Adrenal gland (tissue), 12 donors: ENCODE measurements around the gene TMEM140. TPM values are rescaled to one million over a fixed set of nuclear protein-coding genes. Genes with fewer than 3 reads are reported as not detected.
"Not testable (repeated sequence)": the region's sequence is repeated elsewhere in the genome, so short reads cannot be mapped to it uniquely, and the experiment has no call there.

Source experiments
- DNase-seq, 7 donors: peaks; one replicate each; pipeline ENCODE4 v3.0.0-alpha.2; 2019 to 2020
- H3K27ac ChIP-seq, 5 donors: fragments of 200-600 bp; sonication (generic) in 4 of 5; 1 replicate in 3 of 5; 2 replicates in 2 of 5; pipeline versions ENCODE4 v1.5.1 to v1.8.0; 2016 to 2020; ENCODE audit warnings: mild to moderate bottlenecking in 1 of 5
- H3K27me3 ChIP-seq: fragments of 200-600 bp; 2 replicates; pipeline ENCODE4 v1.8.0; 2021
- H3K36me3 ChIP-seq, 2 donors: fragments of 200-600 bp; replicated peaks in 1 of 2; 1 replicate in 1 of 2; 2 replicates in 1 of 2; pipeline versions ENCODE4 v1.5.1 to v1.8.0; 2018 to 2022
- H3K4me1 ChIP-seq, 2 donors: fragments of 200-600 bp; replicated peaks in 1 of 2; 1 replicate in 1 of 2; 2 replicates in 1 of 2; pipeline versions ENCODE4 v1.5.1 to v1.8.0; 2018 to 2021
- H3K4me3 ChIP-seq, 4 donors: fragments of 200-600 bp; sonication (generic) in 3 of 4; one replicate each; pipeline ENCODE4 v1.5.1; 2016 to 2018
- H3K9me3 ChIP-seq, 3 donors: fragments of 200-600 bp; sonication (generic) in 1 of 3; replicated peaks in 1 of 3; 1 replicate in 2 of 3; 2 replicates in 1 of 3; pipeline versions ENCODE4 v1.5.1 to v1.8.0; 2016 to 2021
- POLR2A ChIP-seq, 2 donors: fragments of 450-650 bp; IDR thresholded peaks; one replicate each; pipeline ENCODE4 v1.6.1; 2017; ENCODE audit warnings: antibody characterized with exemption in 2 of 2, mild to moderate bottlenecking in 2 of 2, moderate library complexity in 1 of 2
- WGBS, 4 donors: extraction: QIAGEN DNeasy Blood & Tissue Kit in 2 of 4; methylation state at CpG; one replicate each; pipeline versions ENCODE4 v1.1.5 to v1.1.7; 2013 to 2017; 5-methylcytosine and 5-hydroxymethylcytosine counted together
- intact Hi-C, 2 donors: fragments of 100-400 bp; cut with DNase I; formaldehyde crosslinking; loops; one replicate each; pipeline versions ENCODE4 v1.14.1 to v1.15.0; 2022 to 2023
- polyA plus RNA-seq, 3 donors: library from polyadenylated mRNA; stranded (reverse); fragments of 200-250 nt in 2 of 3; fragments of 350-450 nt in 1 of 3; fragmentation: Illumina TruSeq in 1 of 3; extraction: RNeasy Lipid Tissue Mini Kit (QIAGEN cat#74804) in 1 of 3; gene quantifications; one replicate each; pipeline ENCODE4 v1.2.3, GENCODE V29; 2013 to 2014
- total RNA-seq, 9 donors: library from RNA; depleted of rRNA in 4 of 9; stranded (reverse); fragments of >200 nt in 4 of 9; fragments of 120-200 nt in 1 of 9; fragmentation: NEBNext Ultra II Directional in 1 of 9; extraction: Animal tissue kit (Norgen Biotek cat#: 25700) in 1 of 9; gene quantifications; one replicate each; pipeline versions ENCODE4 v1.1.0 to v1.2.4, GENCODE V29; 2013 to 2023
- TF ChIP-seq, protein P1 (sequence below), 6 experiments: fragments of 450-650 bp in 4 of 6; fragments of 200-600 bp in 2 of 6; sonication (generic) in 1 of 6; IDR thresholded peaks; 1 replicate in 5 of 6; 2 replicates in 1 of 6; pipeline versions ENCODE4 v1.5.1 to v1.8.0; 2016 to 2021; ENCODE audit warnings: antibody characterized with exemption in 6 of 6, mild to moderate bottlenecking in 2 of 6, moderate library complexity in 1 of 6
- donor health status: healthy with polysubstance abuse.
- donor health status: Bipolar disorder and iron deficiency.
- donor health status: DM: yes; HTN: yes; CAD: no.
- donor health status: DM: no; HTN: no; CAD: no.
- donor health status: DM: no; HTN: no; CAD: no.
- donor health status: DM: yes; HTN: yes; CAD: no.

The TMEM140 gene
- total and polyA plus RNA-seq, 12 donors: 9.4 to 62.9 (median 25.1) TPM

DNA sequence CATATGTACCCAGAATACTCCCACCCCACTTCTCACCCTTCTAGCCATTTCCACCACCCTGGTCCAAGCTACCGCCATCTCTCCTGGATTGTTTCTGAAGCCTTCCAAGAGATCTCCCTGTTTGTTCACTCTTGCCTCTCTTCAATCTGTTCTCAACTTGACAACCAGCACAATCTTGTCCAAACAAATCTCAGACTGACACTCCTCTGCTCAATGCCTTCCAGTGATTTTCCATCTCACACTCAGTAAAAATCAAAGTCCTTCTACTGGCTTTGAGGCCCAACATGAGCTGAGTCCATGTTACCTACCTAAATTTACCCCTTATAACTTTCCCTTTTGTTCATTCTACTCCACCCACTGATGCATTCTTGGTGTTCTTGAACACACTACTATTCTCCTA, 33.2 kb upstream of the TMEM140 start:
- H3K27me3 ChIP-seq: no peaks in the 10 kb centered on the region
- H3K36me3 ChIP-seq: no peaks in the 10 kb centered on the region
- no peak for DNase-seq
- H3K4me3 ChIP-seq: no peak overlapping the region
- no peak overlapping the region for H3K27ac ChIP-seq
- intact Hi-C loops: no loop called here
- H3K9me3 ChIP-seq: peaks cover 0 to under 1% (median 0%) of the 10 kb centered on the region in 3 donors
- 92 to 97% (median 94%) methylated on average over 1 of the region's 1 CpG for WGBS, 4 donors
- TF ChIP-seq, protein P1, sequence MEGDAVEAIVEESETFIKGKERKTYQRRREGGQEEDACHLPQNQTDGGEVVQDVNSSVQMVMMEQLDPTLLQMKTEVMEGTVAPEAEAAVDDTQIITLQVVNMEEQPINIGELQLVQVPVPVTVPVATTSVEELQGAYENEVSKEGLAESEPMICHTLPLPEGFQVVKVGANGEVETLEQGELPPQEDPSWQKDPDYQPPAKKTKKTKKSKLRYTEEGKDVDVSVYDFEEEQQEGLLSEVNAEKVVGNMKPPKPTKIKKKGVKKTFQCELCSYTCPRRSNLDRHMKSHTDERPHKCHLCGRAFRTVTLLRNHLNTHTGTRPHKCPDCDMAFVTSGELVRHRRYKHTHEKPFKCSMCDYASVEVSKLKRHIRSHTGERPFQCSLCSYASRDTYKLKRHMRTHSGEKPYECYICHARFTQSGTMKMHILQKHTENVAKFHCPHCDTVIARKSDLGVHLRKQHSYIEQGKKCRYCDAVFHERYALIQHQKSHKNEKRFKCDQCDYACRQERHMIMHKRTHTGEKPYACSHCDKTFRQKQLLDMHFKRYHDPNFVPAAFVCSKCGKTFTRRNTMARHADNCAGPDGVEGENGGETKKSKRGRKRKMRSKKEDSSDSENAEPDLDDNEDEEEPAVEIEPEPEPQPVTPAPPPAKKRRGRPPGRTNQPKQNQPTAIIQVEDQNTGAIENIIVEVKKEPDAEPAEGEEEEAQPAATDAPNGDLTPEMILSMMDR (IDR thresholded peaks at IDR 0.05): no peak
- no peak for TF ChIP-seq POLR2A (IDR thresholded peaks at IDR 0.05)
- H3K4me1 ChIP-seq: no peaks in the 10 kb centered on the region

DNA sequence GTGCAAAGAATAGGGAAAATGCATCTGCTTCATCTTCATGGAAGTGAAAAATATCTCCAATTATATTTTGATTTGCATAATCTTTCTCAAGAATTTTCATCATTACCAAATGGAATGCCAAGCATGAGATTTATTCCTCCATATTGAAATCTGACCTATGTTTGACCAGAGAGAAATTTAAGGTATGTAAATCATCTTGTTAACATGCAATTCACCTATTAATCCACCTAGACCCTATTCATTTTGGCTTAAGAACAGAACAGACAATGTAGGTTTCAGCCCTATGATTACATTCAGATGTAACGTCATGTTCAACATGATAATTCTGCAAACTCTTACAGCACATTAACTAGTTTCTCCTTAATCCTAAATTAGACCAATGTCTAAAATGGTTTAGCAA, 30.8 kb upstream of the TMEM140 start:
- intact Hi-C loops: no loop called here
- no peaks in the 10 kb centered on the region for H3K27me3 ChIP-seq
- no peak for DNase-seq
- no peaks in the 10 kb centered on the region for H3K4me1 ChIP-seq
- no peak for TF ChIP-seq POLR2A (IDR thresholded peaks at IDR 0.05)
- TF ChIP-seq, protein P1 (IDR thresholded peaks at IDR 0.05): no peak
- WGBS, 4 donors: 94 to 100% (median 96%) methylated on average over 1 of the region's 1 CpG
- H3K36me3 ChIP-seq: no peaks in the 10 kb centered on the region
- H3K4me3 ChIP-seq: no peak overlapping the region
- H3K9me3 ChIP-seq: peaks cover 0 to 8% (median 5%) of the 10 kb centered on the region in 3 donors
- H3K27ac ChIP-seq: no peak overlapping the region

DNA sequence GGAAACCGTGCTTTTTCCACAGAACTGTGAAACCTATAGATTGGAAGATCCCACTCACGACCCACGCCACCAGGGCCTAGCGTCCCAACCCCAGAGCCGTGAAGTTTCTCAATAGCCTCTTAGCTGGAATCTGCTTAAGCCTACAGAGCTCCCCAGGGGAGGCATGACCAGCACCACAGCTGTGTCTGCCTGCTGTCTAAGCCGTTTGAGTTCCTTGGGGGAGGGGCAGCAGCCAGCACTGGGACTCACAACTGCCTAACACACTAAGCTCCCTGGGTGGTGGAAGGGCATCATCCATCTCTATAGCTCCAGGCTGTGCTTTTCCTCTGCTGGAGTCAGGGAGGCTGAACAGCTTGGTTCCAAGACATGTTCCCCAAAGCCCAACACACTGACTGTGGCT, 26.0 kb upstream of the TMEM140 start:
- 80 to 91% (median 85%) methylated on average over 2 to 6 of the region's 6 CpGs for WGBS, 4 donors
- no peaks in the 10 kb centered on the region for H3K27me3 ChIP-seq
- no peaks in the 10 kb centered on the region for H3K4me1 ChIP-seq
- no peak overlapping the region for H3K4me3 ChIP-seq
- intact Hi-C loops: no loop called here
- no peak for TF ChIP-seq POLR2A (IDR thresholded peaks at IDR 0.05)
- TF ChIP-seq, protein P1 (IDR thresholded peaks at IDR 0.05): no peak
- peaks cover 0 to 8% (median 5%) of the 10 kb centered on the region in 3 donors for H3K9me3 ChIP-seq
- no peak for DNase-seq
- H3K27ac ChIP-seq: no peak overlapping the region
- no peaks in the 10 kb centered on the region for H3K36me3 ChIP-seq

DNA sequence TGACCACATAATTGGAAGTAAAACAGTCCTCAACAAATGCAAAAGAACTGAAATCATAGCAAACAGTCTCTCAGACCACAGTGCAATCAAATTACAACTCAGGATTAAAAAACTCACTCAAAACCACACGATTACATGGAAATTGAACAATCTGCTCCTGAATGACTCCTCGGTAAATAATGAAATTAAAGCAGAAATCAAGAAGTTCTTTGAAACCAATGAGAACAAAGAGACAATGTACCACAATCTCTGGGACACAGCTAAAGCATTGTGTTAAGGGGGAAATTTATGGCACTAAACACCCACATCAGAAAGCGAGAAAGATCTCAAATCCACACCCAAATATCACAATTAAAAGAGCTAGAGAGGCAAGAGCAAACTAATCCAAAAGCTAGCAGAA, 23.2 kb upstream of the TMEM140 start:
- H3K27me3 ChIP-seq, DNase-seq, intact Hi-C loops, H3K4me3 ChIP-seq, H3K27ac ChIP-seq, H3K4me1 ChIP-seq, H3K36me3 ChIP-seq, H3K9me3 ChIP-seq: not testable (repeated sequence)
- WGBS, 4 donors: 72 to 80% (median 79%) methylated on average over 3 of the region's 3 CpGs

DNA sequence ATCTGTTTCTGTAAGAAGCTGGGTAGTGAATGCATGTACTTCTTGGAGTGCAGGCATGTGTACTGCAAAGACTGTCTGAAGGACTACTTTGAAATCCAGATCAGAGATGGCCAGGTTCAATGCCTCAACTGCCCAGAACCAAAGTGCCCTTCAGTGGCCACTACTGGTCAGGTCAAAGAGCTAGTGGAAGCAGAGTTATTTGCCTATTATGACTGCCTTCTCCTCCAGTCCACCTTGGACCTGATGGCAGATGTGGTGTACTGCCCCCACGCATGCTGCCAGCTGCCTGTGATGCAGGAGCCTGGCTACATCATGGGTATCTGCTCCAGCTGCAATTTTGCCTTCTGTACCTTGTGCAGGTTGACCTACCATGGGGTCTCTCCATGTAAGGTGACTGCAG, 18.9 kb upstream of the TMEM140 start:
- 80 to 100% (median 91%) methylated on average over 1 of the region's 1 CpG for WGBS, 4 donors
- H3K9me3 ChIP-seq: no peaks in the 10 kb centered on the region
- intact Hi-C loops: no loop called here
- no peaks in the 10 kb centered on the region for H3K4me1 ChIP-seq
- H3K4me3 ChIP-seq: no peak overlapping the region
- no peaks in the 10 kb centered on the region for H3K27me3 ChIP-seq
- no peak overlapping the region for H3K27ac ChIP-seq
- no peak for DNase-seq
- no peaks in the 10 kb centered on the region for H3K36me3 ChIP-seq
- no peak for TF ChIP-seq POLR2A (IDR thresholded peaks at IDR 0.05)
